NT2/D1 (cell line): ENCODE measurements around the gene CCNT2.

Experiments used
- DNase-seq: peaks from one replicate; pipeline ENCODE4 v3.0.0-alpha.2; 2011; ENCODE audit warnings: low read depth, low spot score
- H3K27me3 ChIP-seq: 2 replicates; pipeline ENCODE4 v1.6.0; 2011; ENCODE audit warnings: mild to moderate bottlenecking; ENCODE audit not compliant: insufficient read length, insufficient read depth
- H3K36me3 ChIP-seq: 2 replicates; pipeline ENCODE4 v1.6.1; 2011; ENCODE audit warnings: mild to moderate bottlenecking, low read length, mixed read lengths; ENCODE audit not compliant: insufficient read depth, insufficient read length
- H3K4me1 ChIP-seq: 2 replicates; pipeline ENCODE4 v1.5.1; 2011; ENCODE audit not compliant: insufficient read depth, insufficient read length
- H3K4me3 ChIP-seq: 2 replicates; pipeline ENCODE4 v1.5.1; 2011; ENCODE audit warnings: low read depth; ENCODE audit not compliant: insufficient read length
- H3K9ac ChIP-seq: 2 replicates; pipeline ENCODE4 v1.6.0; 2011; ENCODE audit warnings: low read depth; ENCODE audit not compliant: insufficient read length
- H3K9me3 ChIP-seq: 2 replicates; pipeline ENCODE4 v1.5.1; 2011; ENCODE audit warnings: mild to moderate bottlenecking, low read length; ENCODE audit not compliant: insufficient read depth
- SUZ12 ChIP-seq: IDR thresholded peaks from 2 replicates; pipeline ENCODE4 v1.6.1; 2011; ENCODE audit not compliant: insufficient read length, insufficient read depth; ENCODE audit errors: extremely low read depth
- YY1 ChIP-seq: IDR thresholded peaks from 2 replicates; pipeline ENCODE4 v1.6.1; 2011; ENCODE audit not compliant: insufficient read length, insufficient read depth
- ZNF274 ChIP-seq: IDR thresholded peaks from 2 replicates; pipeline ENCODE4 v1.6.1; 2011; ENCODE audit warnings: mild to moderate bottlenecking, low read depth, low read length

CCNT2 gene

DNA sequence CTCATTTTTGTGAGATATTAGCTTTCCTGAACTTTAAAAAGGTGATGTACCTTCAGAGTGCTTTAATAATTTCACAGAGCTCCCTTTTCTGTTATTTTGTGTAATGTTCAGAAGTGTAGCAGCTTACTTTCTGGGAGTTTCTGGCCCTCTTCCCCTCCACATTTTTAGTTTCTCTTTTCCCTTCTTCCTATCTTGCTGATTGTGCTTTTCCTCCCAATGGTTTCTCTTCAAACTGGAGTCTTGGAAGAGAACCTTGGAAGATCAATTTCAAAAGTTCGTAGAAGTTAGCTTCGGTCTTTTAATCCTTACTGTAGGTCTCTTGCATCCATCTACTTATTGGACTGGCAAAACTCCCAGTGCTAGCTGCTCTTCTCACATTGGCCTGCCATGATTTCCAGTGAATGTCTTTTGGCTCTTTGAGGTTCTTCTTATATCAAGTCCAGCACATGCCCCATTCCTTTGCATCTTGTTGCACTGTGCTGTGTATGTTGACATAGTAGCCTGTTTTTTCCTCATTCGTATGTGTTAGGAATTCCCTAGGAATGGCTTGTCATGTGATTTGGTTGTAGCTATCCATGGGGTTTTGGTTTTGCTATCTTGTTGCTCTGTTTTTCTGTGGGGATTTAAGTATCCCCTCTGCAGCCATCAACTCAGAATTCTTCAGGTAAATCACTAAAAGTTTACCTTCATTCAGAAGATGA lies 7.8 kb downstream of the CCNT2 start:
- Histone ChIP-seq H3K4me1 (no peaks in the 10 kb centered on the region), H3K27me3 (no peaks in the 10 kb centered on the region), H3K4me3 (no peak overlapping the region), H3K36me3 (peaks cover 48% of the 10 kb centered on the region), H3K9ac (no peak overlapping the region), H3K9me3 (no peaks in the 10 kb centered on the region)
- no peak for DNase-seq
- TF ChIP-seq ZNF274, result no peak

DNA sequence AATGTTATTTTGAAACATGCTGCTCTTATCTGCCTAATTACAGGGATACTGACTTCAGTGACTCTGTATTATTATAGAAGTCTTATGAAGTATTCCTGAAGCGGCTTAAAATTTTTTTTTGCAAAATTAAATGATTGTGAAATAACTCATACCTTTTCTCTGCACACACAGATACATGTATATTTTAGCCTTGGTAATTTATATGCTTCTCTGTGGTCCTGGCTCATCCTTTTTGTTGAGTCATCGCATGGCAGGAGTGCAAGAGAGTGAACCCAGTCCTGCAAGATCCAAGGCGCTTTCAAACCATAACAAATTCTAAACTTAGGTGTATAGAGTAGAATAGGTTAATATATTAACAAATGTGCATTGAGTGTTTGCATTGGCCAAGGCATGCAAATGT lies 8.6 kb downstream of the CCNT2 start:
- TF ChIP-seq SUZ12 (no peak), ZNF274 (no peak), YY1 (no peak)
- no peak for DNase-seq
- peaks cover 47% of the 10 kb centered on the region for H3K36me3 ChIP-seq

DNA sequence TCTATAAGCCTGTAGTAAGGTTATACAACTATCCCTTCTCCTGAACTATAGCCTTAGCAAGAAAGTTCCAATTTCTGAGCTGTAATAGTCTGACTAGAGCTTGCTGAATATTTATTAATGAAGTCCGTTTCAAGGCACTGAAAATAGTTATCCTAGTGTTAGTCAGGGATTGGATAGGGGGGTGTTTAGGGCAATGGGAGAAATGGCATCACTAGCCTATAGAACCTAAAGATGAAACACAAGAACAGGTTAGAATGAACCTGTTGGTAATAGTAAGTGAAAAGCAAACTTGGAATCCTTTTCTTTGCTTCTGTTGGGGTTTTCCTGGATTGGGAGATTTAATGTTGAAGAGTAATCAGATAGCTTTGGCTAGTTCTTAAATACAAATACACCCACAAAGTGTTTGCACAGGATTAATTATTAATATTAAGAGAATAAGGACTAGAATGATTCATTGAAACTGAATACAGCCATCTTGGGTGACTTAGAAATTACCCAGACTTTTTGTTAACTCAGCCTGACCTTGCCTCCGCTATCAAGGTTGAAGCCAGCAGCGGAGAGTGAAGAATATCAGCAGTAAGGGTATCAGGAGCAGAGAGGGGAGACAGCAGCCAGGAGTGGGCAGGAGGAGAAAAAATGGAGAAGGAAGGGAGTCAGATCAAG lies 14.4 kb downstream of the CCNT2 start:
- no peaks in the 10 kb centered on the region for H3K27me3 ChIP-seq
- H3K9me3 ChIP-seq, result no peaks in the 10 kb centered on the region
- no peak for DNase-seq
- H3K36me3 ChIP-seq, result peaks cover 65% of the 10 kb centered on the region
- H3K4me1 ChIP-seq, result no peaks in the 10 kb centered on the region
- H3K4me3 ChIP-seq, result no peak overlapping the region
- no peak overlapping the region for H3K9ac ChIP-seq
- no peak for TF ChIP-seq YY1
- TF ChIP-seq ZNF274, result no peak
- no peak for TF ChIP-seq SUZ12

More for the DNA sequence above, 8.6 kb downstream of the CCNT2 start:
- Histone ChIP-seq H3K9me3 (no peaks in the 10 kb centered on the region), H3K4me1 (no peaks in the 10 kb centered on the region), H3K27me3 (no peaks in the 10 kb centered on the region), H3K4me3 (no peak overlapping the region), H3K9ac (no peak overlapping the region)

DNA sequence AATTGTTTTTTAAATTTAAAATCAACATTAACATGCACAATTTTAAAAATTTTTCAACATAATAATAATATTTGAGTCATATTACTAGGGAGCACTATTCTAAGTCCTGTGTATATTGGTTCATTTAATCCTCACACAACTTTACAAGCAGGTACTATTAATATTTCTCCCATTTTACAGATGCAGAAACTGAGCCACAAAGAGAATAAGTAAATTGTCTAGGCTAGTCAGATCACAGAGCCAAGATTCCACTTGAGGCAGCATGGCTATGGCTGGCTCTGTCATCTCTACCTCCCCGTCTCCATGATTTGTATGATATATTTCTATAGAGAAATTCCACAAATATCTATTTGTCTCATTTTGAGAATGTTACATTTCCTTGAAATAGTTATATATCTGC lies 15.1 kb downstream of the CCNT2 start:
- Histone ChIP-seq H3K27me3 (no peaks in the 10 kb centered on the region), H3K9ac (no peak overlapping the region), H3K36me3 (peaks cover 70% of the 10 kb centered on the region), H3K4me1 (no peaks in the 10 kb centered on the region), H3K4me3 (no peak overlapping the region), H3K9me3 (no peaks in the 10 kb centered on the region)
- no peak for DNase-seq
- TF ChIP-seq YY1, result no peak
- no peak for TF ChIP-seq SUZ12
- no peak for TF ChIP-seq ZNF274

DNA sequence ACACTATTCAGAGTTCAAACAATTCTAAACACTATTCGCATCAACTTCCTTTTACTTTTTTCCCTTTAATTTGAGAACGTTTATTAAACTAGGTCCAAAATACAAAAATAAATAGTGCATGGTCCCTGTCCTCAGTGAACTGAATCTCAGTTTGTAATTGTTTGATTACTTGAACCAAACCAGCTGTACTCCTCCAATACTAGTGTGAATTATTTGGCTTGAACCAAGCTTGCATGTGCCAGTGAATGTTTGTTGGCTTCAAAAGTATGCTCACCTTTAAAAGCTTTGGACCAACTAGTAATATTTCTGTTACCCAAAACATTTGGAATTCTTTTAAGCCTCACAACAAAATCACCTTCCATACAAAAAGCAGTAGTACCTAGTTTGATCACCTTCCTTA lies 15.5 kb downstream of the CCNT2 start:
- TF ChIP-seq ZNF274, result no peak
- TF ChIP-seq SUZ12, result no peak
- TF ChIP-seq YY1, result no peak
- no peak overlapping the region for H3K9ac ChIP-seq
- no peaks in the 10 kb centered on the region for H3K4me1 ChIP-seq
- DNase-seq, result no peak
- no peak overlapping the region for H3K4me3 ChIP-seq
- H3K27me3 ChIP-seq, result no peaks in the 10 kb centered on the region
- peaks cover 70% of the 10 kb centered on the region for H3K36me3 ChIP-seq
- no peaks in the 10 kb centered on the region for H3K9me3 ChIP-seq

DNA sequence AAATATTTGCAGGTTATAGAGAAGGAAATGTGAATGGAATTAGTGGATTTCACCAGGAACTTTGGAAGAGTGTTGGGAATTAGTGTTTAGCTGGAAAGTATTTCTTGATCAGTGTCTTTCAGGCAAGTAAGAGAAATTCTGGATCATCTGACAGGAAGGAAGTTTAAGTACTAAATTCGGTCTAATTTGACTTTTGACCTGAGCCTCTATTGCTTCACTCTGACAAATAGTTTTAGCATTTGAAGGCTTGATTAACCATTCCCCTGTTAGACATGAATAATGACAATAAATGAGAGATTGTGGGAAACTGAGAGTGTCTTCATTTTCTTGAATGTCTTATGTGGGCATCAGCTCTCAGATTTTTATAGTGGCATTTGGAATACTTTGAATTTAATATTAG lies 16.0 kb downstream of the CCNT2 start:
- Histone ChIP-seq H3K4me1 (no peaks in the 10 kb centered on the region), H3K9ac (no peak overlapping the region), H3K36me3 (peaks cover 74% of the 10 kb centered on the region), H3K27me3 (no peaks in the 10 kb centered on the region), H3K4me3 (no peak overlapping the region), H3K9me3 (no peaks in the 10 kb centered on the region)
- TF ChIP-seq ZNF274 (no peak), YY1 (no peak), SUZ12 (no peak)
- DNase-seq, result no peak

DNA sequence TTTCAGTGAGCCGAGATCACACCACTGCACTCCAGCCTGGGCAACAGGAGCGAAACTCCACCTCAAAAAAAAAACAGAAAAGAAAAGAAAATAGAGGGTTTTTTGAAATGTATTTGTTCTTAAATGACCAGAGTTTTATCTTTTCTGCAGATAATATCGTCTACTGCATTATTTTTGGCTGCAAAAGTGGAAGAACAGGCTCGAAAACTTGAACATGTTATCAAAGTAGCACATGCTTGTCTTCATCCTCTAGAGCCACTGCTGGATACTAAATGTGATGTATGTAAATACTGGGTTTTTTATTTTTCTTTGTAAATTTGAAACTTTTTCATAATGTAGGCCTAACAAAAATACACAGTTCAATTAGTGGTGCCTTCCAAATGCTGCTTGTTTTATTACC lies 18.1 kb downstream of the CCNT2 start:
- H3K9ac ChIP-seq, result no peak overlapping the region
- no peaks in the 10 kb centered on the region for H3K4me1 ChIP-seq
- TF ChIP-seq SUZ12 (no peak), ZNF274 (no peak), YY1 (no peak)
- no peak for DNase-seq
- H3K4me3 ChIP-seq, result no peak overlapping the region
- H3K9me3 ChIP-seq, result no peaks in the 10 kb centered on the region
- no peaks in the 10 kb centered on the region for H3K27me3 ChIP-seq
- H3K36me3 ChIP-seq, result peaks cover 88% of the 10 kb centered on the region
